Naive B cell (primary cell): ENCODE measurements around the gene SNX4. TPM values are rescaled to one million over a fixed set of nuclear protein-coding genes. Genes with fewer than 3 reads are reported as not detected.

ENCODE experiments used
- ATAC-seq, 2 donors: fragments of 150-1000 bp; cut with Tn5 transposase; 2 replicates each; pipeline ENCODE4 v1.10.0; 2021; ENCODE audit warnings: low read depth in 2 of 2, mild to moderate bottlenecking in 2 of 2, moderate library complexity in 2 of 2
- DNase-seq: peaks from one replicate; pipeline ENCODE4 v3.0.0; 2022
- H3K27ac Mint-ChIP-seq, 6 donors: one replicate each; pipeline ENCODE4 v1.8.0; 2020 to 2022; ENCODE audit warnings: mild to moderate bottlenecking in 6 of 6, mixed read lengths in 6 of 6, moderate library complexity in 5 of 6, inconsistent platforms in 2 of 6
- H3K27me3 Mint-ChIP-seq, 3 donors: one replicate each; pipeline ENCODE4 v1.8.0; 2021 to 2022; ENCODE audit warnings: mixed read lengths in 3 of 3, mild to moderate bottlenecking in 1 of 3
- H3K36me3 Mint-ChIP-seq, 2 donors: one replicate each; pipeline ENCODE4 v1.8.0; 2020 to 2022; ENCODE audit warnings: mixed read lengths in 2 of 2, inconsistent platforms in 1 of 2, mild to moderate bottlenecking in 1 of 2
- H3K4me1 Mint-ChIP-seq, 3 donors: one replicate each; pipeline ENCODE4 v1.8.0; 2020 to 2022; ENCODE audit warnings: mixed read lengths in 3 of 3, inconsistent platforms in 1 of 3, mild to moderate bottlenecking in 1 of 3, moderate library complexity in 1 of 3
- H3K4me3 Mint-ChIP-seq, 8 donors: one replicate each; pipeline ENCODE4 v1.8.0; 2020 to 2022; ENCODE audit warnings: mild to moderate bottlenecking in 8 of 8, mixed read lengths in 8 of 8, moderate library complexity in 8 of 8, inconsistent platforms in 2 of 8
- H3K9me3 Mint-ChIP-seq, 7 donors: one replicate each; pipeline ENCODE4 v1.8.0; 2020 to 2022; ENCODE audit warnings: mixed read lengths in 7 of 7, mild to moderate bottlenecking in 5 of 7, inconsistent platforms in 2 of 7, moderate library complexity in 1 of 7
- polyA plus RNA-seq, 6 donors: library from polyadenylated mRNA; unstranded; fragments of 300-500 nt; fragmentation: Illumina TruSeq; gene quantifications; one replicate each; pipeline ENCODE4 v1.2.3, GENCODE V29; 2021; ENCODE audit warnings: low read depth in 6 of 6

Gene SNX4
- polyA plus RNA-seq, 6 donors from 2014 or later, result 21.5 to 54.6 (median 26.6) TPM

DNA sequence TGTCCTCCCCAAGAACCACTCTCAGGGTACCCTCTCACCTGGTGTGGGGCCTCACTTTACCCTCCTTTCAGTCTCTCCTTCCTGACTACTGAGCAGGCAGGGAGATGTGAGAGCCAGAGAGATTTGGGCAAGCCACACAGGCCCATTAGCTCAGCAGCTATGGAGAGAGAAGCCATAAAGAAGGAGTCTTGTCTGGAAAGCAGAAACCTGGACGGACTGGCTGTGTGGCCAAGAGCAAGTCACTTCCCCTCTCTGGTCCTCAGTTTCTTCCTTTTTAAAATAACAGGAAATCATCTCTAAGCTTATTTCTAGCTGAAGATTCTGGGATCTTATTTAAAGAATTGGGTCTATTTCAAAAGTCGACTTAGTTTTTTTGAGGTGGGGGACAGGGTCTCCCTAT lies 79.0 kb downstream of the SNX4 start:
- no peak overlapping the region for H3K4me3 Mint-ChIP-seq
- ATAC-seq, result no peak
- H3K27me3 Mint-ChIP-seq, result no peaks in the 10 kb centered on the region
- peaks cover 4 to 15% (median 9%) of the 10 kb centered on the region in 7 donors for H3K9me3 Mint-ChIP-seq
- H3K36me3 Mint-ChIP-seq, result peaks cover under 1 to 14% of the 10 kb centered on the region in 2 donors
- H3K27ac Mint-ChIP-seq, result peak overlapping the region in 1 of 6 donors; percentile 20
- no peak for DNase-seq
- H3K4me1 Mint-ChIP-seq, result no peaks in the 10 kb centered on the region

DNA sequence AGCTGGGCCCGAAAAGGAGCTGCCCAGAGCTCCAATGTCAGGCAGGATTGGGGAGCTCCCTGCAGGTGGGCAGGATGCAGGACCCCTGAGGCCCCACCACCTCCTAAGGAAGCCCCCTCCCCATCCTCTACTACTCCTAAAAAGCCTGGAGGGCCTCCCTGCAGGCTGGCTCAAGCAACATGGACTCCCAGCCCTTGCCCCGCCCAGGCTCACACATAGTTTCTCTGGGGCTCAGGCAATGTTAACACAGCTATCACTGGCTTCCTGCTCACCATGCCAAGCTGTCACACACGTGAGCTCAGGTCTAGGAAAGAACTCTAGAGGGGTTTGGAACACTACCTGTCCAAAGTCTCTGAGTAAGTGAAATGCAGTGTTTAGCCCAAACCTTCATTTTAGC lies 79.4 kb downstream of the SNX4 start:
- DNase-seq (no peak), ATAC-seq (no peak)
- no peak overlapping the region for H3K27ac Mint-ChIP-seq
- peaks cover 0 to 14% of the 10 kb centered on the region in 2 donors for H3K36me3 Mint-ChIP-seq
- no peak overlapping the region for H3K4me3 Mint-ChIP-seq
- peaks cover 4 to 15% (median 9%) of the 10 kb centered on the region in 7 donors for H3K9me3 Mint-ChIP-seq
- H3K27me3 Mint-ChIP-seq, result no peaks in the 10 kb centered on the region
- no peaks in the 10 kb centered on the region for H3K4me1 Mint-ChIP-seq

DNA sequence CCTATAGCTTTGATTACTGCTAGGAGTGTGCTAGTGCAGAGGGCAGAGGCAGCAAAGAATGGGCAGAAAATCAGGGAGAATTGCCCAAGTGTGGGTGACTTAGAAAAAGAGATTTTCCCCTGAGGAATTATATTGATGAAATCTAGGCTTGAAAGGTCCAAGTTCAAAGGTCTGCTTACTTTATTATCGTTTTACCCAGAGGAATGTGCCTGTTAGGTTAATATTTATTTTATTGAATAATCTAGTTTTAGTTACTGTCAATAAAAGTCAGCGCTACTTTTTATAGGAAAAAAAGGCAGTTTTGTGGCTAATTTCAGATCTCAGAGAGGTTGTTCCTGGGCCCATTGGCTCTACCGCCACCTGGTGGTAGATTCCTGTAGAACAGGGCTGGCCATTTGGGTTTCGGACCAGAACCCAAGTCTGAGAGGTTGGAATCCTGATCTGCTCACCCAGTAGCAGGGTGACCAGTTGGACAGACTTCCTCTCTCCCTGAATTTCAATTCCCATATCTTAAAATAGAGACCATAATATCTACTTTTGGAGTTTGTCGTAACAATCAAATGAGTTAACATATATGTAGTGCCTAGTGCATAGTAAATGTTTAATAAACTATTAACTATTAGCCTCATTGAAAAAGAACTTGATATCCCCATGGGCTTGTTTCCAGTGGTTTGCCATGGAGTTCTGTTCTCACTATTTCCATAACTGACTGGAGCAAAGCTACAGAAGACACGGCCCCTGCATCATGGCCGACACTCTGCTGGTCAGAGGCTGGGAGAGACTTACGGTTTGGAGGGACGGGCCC lies 82.2 kb downstream of the SNX4 start:
- peaks cover 0 to 8% of the 10 kb centered on the region in 2 donors for H3K36me3 Mint-ChIP-seq
- H3K27me3 Mint-ChIP-seq, result no peaks in the 10 kb centered on the region
- peaks cover 2 to 9% (median 5%) of the 10 kb centered on the region in 7 donors for H3K9me3 Mint-ChIP-seq
- H3K4me1 Mint-ChIP-seq, result no peaks in the 10 kb centered on the region
- no peak overlapping the region for H3K4me3 Mint-ChIP-seq
- peak overlapping the region in 1 of 6 donors; percentile 33 for H3K27ac Mint-ChIP-seq
- DNase-seq (peak; percentile 44), ATAC-seq (peak in 1 of 2 donors; percentile 28)

- Mint-ChIP-seq H3K9me3 (peaks cover 0 to under 1% (median 0%) of the 10 kb centered on the region in 7 donors), H3K4me1 (no peaks in the 10 kb centered on the region), H3K4me3 (no peak overlapping the region), H3K27me3 (no peaks in the 10 kb centered on the region), H3K27ac (no peak overlapping the region), H3K36me3 (no peaks in the 10 kb centered on the region)
- DNase-seq (no peak), ATAC-seq (no peak)
These were observed 83.1 kb downstream of the SNX4 start for GRCh38 chr3:125436921-125437320.

DNA sequence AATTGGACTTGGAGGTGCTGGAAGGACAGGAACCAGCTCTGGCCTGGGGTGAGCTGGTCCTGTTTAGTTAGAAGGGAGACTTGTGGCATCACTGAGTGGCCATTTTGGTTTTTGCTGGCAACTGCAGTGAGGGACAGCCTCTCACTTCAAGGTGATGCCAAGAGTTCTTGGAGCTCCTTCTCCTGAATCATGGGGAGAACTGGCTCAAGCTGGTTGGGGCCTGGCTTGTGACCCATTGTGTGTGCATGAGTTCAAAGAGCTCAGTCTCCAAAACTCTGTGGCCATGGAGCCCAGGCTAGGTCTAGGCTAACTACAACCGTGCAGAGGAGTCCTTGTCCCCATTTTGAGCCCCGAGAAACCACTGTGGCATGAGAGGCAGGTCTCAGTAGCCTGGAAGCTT lies 84.8 kb downstream of the SNX4 start:
- DNase-seq (no peak), ATAC-seq (no peak)
- H3K9me3 Mint-ChIP-seq, result no peaks in the 10 kb centered on the region
- H3K4me1 Mint-ChIP-seq, result no peaks in the 10 kb centered on the region
- H3K36me3 Mint-ChIP-seq, result no peaks in the 10 kb centered on the region
- no peak overlapping the region for H3K27ac Mint-ChIP-seq
- H3K27me3 Mint-ChIP-seq, result no peaks in the 10 kb centered on the region
- H3K4me3 Mint-ChIP-seq, result no peak overlapping the region

DNA sequence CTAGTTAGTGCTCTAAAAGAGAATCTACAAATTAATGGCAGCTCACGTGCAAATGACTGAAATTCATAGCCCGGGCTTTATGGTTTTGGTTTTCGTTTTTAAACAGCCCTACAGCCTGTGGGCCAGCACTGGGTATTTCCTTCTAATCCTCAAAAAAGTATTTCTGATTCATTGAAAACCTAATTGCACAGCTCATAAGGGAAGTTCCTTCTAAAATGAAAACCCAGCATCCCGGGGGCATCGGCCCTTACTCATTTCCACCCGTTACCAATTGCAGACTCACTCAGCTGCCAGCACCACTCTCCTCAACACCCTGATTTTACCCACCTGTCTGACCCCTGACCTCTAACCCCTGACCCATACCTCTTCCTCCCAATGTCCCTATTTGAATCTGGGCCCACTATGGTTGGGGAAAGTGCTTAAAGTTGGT lies 85.4 kb downstream of the SNX4 start:
- H3K27ac Mint-ChIP-seq, result no peak overlapping the region
- no peaks in the 10 kb centered on the region for H3K36me3 Mint-ChIP-seq
- no peak overlapping the region for H3K4me3 Mint-ChIP-seq
- no peaks in the 10 kb centered on the region for H3K27me3 Mint-ChIP-seq
- ATAC-seq, result no peak
- H3K4me1 Mint-ChIP-seq, result no peaks in the 10 kb centered on the region
- H3K9me3 Mint-ChIP-seq, result no peaks in the 10 kb centered on the region
- DNase-seq, result no peak

GRCh38 chr3:125433611-125434041 lies 86.4 kb downstream of the SNX4 start:
- Mint-ChIP-seq H3K4me3 (no peak overlapping the region), H3K36me3 (no peaks in the 10 kb centered on the region), H3K4me1 (no peaks in the 10 kb centered on the region), H3K9me3 (no peaks in the 10 kb centered on the region), H3K27ac (no peak overlapping the region), H3K27me3 (no peaks in the 10 kb centered on the region)
- DNase-seq (no peak), ATAC-seq (no peak)

GRCh38 chr3:125433091-125433534 lies 86.9 kb downstream of the SNX4 start:
- no peak for DNase-seq
- no peak overlapping the region for H3K4me3 Mint-ChIP-seq
- no peaks in the 10 kb centered on the region for H3K27me3 Mint-ChIP-seq
- no peaks in the 10 kb centered on the region for H3K36me3 Mint-ChIP-seq
- H3K9me3 Mint-ChIP-seq, result no peaks in the 10 kb centered on the region
- no peak for ATAC-seq
- H3K4me1 Mint-ChIP-seq, result no peaks in the 10 kb centered on the region
- H3K27ac Mint-ChIP-seq, result peak overlapping the region in 1 of 6 donors; percentile 5

- DNase-seq (no peak), ATAC-seq (no peak)
- Mint-ChIP-seq H3K36me3 (no peaks in the 10 kb centered on the region), H3K4me1 (no peaks in the 10 kb centered on the region), H3K27ac (no peak overlapping the region), H3K27me3 (no peaks in the 10 kb centered on the region), H3K4me3 (peak overlapping the region in 1 of 8 donors; percentile 66), H3K9me3 (no peaks in the 10 kb centered on the region)
These were observed 87.9 kb downstream of the SNX4 start for GRCh38 chr3:125431912-125432790.

DNA sequence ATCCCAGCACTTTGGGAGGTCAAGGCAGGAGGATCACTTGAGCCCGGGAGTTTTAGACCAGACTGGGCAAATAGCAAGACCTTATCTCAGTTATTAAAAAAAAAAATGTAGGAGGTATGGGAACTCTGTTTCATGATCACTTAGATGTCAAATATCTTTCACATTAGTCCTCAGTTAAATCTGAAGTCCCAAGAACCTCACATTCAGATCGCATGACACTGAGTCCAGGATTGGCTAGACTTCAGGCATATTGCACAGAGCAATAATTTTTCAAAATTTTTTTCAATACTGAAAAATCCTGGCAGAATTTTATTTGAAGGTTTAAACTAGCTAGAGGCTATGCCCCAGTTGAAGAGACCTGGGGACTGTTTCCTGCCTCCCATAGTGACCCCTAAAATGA lies 88.6 kb downstream of the SNX4 start:
- H3K4me1 Mint-ChIP-seq, result no peaks in the 10 kb centered on the region
- H3K27ac Mint-ChIP-seq, result no peak overlapping the region
- DNase-seq (no peak), ATAC-seq (no peak)
- H3K36me3 Mint-ChIP-seq, result no peaks in the 10 kb centered on the region
- no peaks in the 10 kb centered on the region for H3K9me3 Mint-ChIP-seq
- no peak overlapping the region for H3K4me3 Mint-ChIP-seq
- H3K27me3 Mint-ChIP-seq, result no peaks in the 10 kb centered on the region

GRCh38 chr3:125428216-125428830 lies 91.7 kb downstream of the SNX4 start:
- peaks cover 0 to 4% (median 0%) of the 10 kb centered on the region in 7 donors for H3K9me3 Mint-ChIP-seq
- H3K4me3 Mint-ChIP-seq, result no peak overlapping the region
- H3K27ac Mint-ChIP-seq, result no peak overlapping the region
- no peaks in the 10 kb centered on the region for H3K27me3 Mint-ChIP-seq
- no peaks in the 10 kb centered on the region for H3K36me3 Mint-ChIP-seq
- ATAC-seq (no peak), DNase-seq (no peak)
- no peaks in the 10 kb centered on the region for H3K4me1 Mint-ChIP-seq

DNA sequence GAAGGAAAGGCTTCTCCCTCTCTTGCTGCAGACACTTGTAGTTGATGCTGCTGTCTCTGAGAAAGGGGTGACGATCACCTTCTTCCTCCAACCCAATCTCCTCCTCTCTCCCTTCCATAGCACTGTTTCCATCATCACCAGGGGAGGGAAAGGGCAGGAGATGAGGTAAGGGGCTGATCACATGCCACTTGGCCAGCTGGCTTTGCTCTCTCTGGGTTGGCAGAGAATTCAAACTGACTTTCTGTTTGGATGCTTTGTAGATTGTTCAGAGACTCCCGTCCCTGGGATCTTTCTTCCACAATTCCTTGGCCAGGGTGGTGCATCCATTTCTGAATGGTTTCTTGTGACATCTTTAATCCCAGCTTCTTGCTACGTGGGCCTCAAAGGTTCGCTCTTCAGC lies 101.7 kb downstream of the SNX4 start:
- Mint-ChIP-seq H3K27ac (no peak overlapping the region), H3K4me1 (no peaks in the 10 kb centered on the region), H3K4me3 (no peak overlapping the region), H3K27me3 (peaks cover 0 to 8% (median 0%) of the 10 kb centered on the region in 3 donors), H3K9me3 (peaks cover 0 to 9% (median 6%) of the 10 kb centered on the region in 7 donors), H3K36me3 (no peaks in the 10 kb centered on the region)
- DNase-seq, result no peak
- ATAC-seq, result no peak

- Mint-ChIP-seq H3K9me3 (peaks cover 0 to 9% (median 5%) of the 10 kb centered on the region in 7 donors), H3K27ac (no peak overlapping the region), H3K4me3 (no peak overlapping the region), H3K36me3 (no peaks in the 10 kb centered on the region), H3K4me1 (no peaks in the 10 kb centered on the region), H3K27me3 (peaks cover 10 to 17% (median 10%) of the 10 kb centered on the region in 3 donors)
- ATAC-seq (no peak), DNase-seq (no peak)
These were observed 103.8 kb downstream of the SNX4 start for GRCh38 chr3:125416235-125416634.
